HG02759 (cell line): Measurements from ENCODE around the gene NUMB.
"Not testable (repeated sequence)": the region's sequence is repeated elsewhere in the genome, so short reads cannot be mapped to it uniquely, and the experiment has no call there.

Source experiments
- ATAC-seq: cut with Tn5 transposase; IDR thresholded peaks from one replicate; pipeline ENCODE4 v1.9.1; 2021; ENCODE audit warnings: mild to moderate bottlenecking, moderate library complexity; ENCODE audit not compliant: unreplicated experiment

Gene NUMB

DNA sequence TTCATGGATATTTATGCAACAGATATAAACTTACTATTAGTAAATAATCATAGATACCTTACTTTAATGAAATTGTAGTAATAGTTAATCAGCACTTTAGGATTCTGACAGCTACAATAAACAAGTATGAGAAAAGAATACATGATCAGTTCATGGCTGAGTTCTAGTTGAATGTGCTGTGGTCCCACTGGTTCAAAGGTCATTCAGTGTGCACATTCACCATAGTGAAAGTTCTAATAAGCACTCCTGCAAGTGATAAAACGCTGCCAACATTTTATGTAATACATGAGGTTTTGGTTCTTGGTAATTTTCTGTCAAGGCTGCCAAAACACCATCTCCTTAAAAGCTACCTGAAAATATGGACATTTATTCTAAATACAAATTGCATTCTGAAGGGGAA is 92.6 kb downstream of the NUMB start:
- no peak for ATAC-seq

GRCh38 chr14:73364559-73364958 is 93.8 kb downstream of the NUMB start:
- ATAC-seq, result no peak

- ATAC-seq, result no peak
These were observed 98.9 kb downstream of the NUMB start for GRCh38 chr14:73359445-73359844.

DNA sequence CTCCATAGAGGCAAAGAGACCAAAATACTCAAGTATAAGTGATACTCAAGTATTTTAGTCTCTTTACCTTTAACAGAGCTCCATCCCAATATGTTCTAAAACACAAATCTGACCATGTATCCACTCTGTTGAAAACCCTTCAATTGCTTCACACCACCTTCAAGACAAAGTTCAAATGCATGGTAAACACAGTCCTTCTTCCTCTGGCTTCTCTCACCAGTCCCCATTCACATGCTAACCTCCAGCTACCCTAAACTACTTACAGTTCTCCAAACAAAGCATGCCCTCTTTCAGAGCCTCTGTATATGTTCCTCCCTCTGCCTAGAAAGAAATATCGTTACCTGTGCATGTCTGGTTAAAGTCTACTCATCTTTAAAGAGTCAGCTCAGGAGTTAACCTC is 100.2 kb downstream of the NUMB start:
- ATAC-seq, result no peak

- not testable (repeated sequence) for ATAC-seq
These were observed 109.3 kb downstream of the NUMB start for GRCh38 chr14:73349091-73349490.

- no peak for ATAC-seq
These were observed 114.0 kb downstream of the NUMB start for GRCh38 chr14:73344319-73344718.

DNA sequence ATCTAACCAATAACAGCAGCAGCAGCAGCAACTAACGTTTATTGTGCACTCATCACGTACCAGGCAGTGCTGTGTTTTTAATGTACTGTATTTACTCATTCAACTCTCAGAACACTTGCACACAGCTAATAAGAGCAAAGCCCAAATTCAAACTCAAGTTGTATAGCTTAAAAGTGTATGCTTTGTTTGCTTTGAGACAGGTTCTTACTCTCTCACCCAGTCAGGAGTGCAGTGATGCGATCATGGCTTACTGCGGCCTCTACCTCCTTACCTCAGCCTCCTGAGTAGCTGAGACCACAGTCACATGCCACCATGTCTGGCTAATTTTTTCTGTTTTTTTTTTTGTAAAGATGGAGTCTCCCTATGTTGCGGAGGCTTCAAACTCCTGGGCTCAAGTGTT is 115.7 kb downstream of the NUMB start:
- no peak for ATAC-seq

GRCh38 chr14:73339846-73340595 is 118.3 kb downstream of the NUMB start:
- no peak for ATAC-seq

DNA sequence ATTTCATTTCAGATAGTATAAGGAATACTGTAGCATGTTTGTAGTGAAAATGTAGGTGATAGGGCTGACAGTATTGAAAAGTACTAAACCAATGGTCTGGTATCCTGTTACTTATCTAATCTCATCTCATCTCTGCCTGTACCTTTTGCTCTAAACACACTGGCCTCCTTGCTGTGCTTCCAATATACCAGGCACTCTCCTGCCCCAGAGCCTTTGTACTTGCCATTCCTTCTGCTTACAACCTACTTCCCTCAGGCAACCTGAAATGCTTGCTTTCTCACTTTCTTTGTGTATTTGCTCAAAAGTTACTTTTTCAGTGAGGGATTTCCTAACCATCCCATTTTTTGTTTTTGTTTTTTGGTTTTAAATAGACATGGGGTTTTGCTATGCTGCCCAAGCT is 119.1 kb downstream of the NUMB start:
- ATAC-seq, result no peak

GRCh38 chr14:73338551-73338950 is 119.8 kb downstream of the NUMB start:
- ATAC-seq, result no peak

GRCh38 chr14:73333031-73333430 is 125.3 kb downstream of the NUMB start:
- ATAC-seq, result no peak

GRCh38 chr14:73325630-73326299 is 132.6 kb downstream of the NUMB start:
- ATAC-seq, result no peak

- no peak for ATAC-seq
These were observed 133.3 kb downstream of the NUMB start for GRCh38 chr14:73325063-73325462.

GRCh38 chr14:73324533-73324932 is 133.8 kb downstream of the NUMB start:
- no peak for ATAC-seq

DNA sequence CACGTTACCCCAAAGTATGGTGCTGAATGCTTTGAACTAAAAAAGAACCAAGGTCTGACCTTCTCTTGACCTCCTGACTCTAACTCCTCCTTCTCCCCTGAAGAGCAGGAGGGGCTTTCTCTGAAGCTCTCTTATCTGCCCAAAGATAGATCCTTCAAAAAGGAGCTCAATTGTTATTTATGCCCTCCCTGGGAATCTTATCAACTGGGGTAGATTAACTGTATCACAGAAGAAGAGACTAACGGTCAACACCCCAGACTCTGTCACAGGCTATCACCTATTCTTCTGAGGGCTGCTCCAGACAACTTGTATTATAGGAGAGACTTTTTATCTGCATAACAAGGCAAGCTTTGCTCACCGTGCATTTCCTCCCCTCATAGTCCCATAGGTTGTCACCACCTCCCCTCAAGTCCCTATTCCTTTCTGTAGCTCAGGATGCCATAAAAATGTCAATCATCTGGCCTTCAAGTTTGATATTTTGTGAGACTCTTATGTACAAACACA is 134.4 kb downstream of the NUMB start:
- no peak for ATAC-seq

DNA sequence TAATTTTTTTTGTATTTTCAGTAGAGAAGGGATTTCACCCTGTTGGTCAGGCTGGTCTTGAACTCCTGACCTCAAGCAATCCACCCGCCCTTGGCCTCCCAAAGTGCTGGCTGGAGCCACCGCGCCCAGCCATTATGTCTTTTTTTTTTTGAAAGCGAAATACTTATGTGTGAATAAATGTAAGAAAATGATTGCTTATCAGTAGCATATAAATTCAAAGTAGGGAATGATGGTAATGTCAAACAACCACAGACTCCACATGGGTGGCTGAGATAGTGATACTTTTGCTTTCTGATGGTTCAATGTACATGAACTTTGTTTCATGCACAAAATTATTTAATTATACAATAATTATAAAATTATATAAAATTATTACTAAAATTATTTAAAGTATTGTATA is 145.2 kb downstream of the NUMB start:
- no peak for ATAC-seq

GRCh38 chr14:73312687-73313086 is 145.7 kb downstream of the NUMB start:
- no peak for ATAC-seq

DNA sequence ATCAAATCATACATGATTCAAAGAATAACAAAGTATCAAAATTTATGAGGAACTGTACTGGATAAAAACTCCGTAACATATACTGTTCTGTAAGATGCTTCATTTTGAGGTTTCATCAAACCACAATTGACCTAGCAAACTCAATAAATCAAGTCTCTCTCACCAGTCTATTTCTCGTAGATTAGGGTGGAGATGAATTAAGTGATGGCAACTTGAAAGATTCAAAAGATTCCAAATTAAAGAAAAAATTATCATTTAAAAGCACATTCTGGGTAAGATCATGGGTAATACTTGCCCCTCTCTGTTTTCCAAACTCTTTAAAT is 146.7 kb downstream of the NUMB start:
- ATAC-seq, result no peak

DNA sequence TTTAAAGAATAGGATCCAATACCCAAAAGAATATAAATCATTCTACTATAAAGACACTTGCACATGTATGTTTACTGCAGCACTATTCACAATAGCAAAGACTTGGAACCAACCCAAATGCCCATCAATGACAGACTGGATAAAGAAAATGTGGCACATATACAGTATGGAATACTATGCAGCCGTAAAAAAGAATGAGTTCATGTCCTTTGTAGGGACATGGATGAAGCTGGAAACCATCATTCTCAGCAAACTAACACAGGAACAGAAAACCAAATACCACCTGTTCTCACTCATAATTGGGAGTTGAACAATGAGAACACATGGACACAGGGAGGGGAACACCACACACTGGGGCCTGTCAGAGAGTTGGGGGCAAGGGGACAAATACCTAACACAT is 149.1 kb downstream of the NUMB start:
- not testable (repeated sequence) for ATAC-seq

GRCh38 chr14:73307261-73307660 is 151.1 kb downstream of the NUMB start:
- ATAC-seq, result no peak

- no peak for ATAC-seq
These were observed 152.8 kb downstream of the NUMB start for GRCh38 chr14:73305499-73305898.

- no peak for ATAC-seq
These were observed 163.0 kb downstream of the NUMB start for GRCh38 chr14:73295198-73295796.
